Endothelial cell (in vitro differentiated cells): Measurements from ENCODE around the gene GTF3A. TPM values are rescaled to one million over a fixed set of nuclear protein-coding genes. Genes with fewer than 3 reads are reported as not detected.

ENCODE experiments used
- DNase-seq: peaks from one replicate; pipeline ENCODE4 v3.0.0; 2021; ENCODE audit warnings: low spot score
- H3K27ac Mint-ChIP-seq: one replicate; pipeline ENCODE4 v1.8.0; 2021; ENCODE audit warnings: mixed read lengths, inconsistent platforms; ENCODE audit not compliant: unreplicated experiment
- H3K27me3 Mint-ChIP-seq: one replicate; pipeline ENCODE4 v1.8.0; 2021; ENCODE audit warnings: mild to moderate bottlenecking, moderate library complexity, mixed read lengths, inconsistent platforms; ENCODE audit not compliant: unreplicated experiment
- H3K36me3 Mint-ChIP-seq: one replicate; pipeline ENCODE4 v1.8.0; 2021; ENCODE audit warnings: mild to moderate bottlenecking, low read depth, mixed read lengths, inconsistent platforms; ENCODE audit not compliant: unreplicated experiment
- H3K4me1 Mint-ChIP-seq: one replicate; pipeline ENCODE4 v1.8.0; 2021; ENCODE audit warnings: mild to moderate bottlenecking, mixed read lengths, inconsistent platforms; ENCODE audit not compliant: unreplicated experiment
- H3K4me3 Mint-ChIP-seq: one replicate; pipeline ENCODE4 v1.8.0; 2021; ENCODE audit warnings: mild to moderate bottlenecking, mixed read lengths, inconsistent platforms; ENCODE audit not compliant: unreplicated experiment
- H3K9me3 Mint-ChIP-seq: one replicate; pipeline ENCODE4 v1.8.0; 2021; ENCODE audit warnings: mixed read lengths, inconsistent platforms; ENCODE audit not compliant: unreplicated experiment
- total RNA-seq: library from RNA; stranded (reverse); fragmentation: NEBNext Ultra II Directional; extraction: Animal tissue kit (Norgen Biotek cat#: 25700); gene quantifications from one replicate; pipeline ENCODE4 v1.2.1, GENCODE V29; 2021; ENCODE audit not compliant: unreplicated experiment
- TF ChIP-seq, protein P1 (sequence below): fragments of 200-600 bp; sonication (generic); IDR thresholded peaks from one replicate; pipeline ENCODE4 v1.5.0; 2021; ENCODE audit warnings: antibody characterized with exemption; ENCODE audit not compliant: unreplicated experiment

The GTF3A gene
- total RNA-seq, 1 donor from 2014 or later = 73.6 TPM

- Mint-ChIP-seq H3K27me3 (no peaks in the 10 kb centered on the region), H3K9me3 (no peaks in the 10 kb centered on the region), H3K27ac (no peak overlapping the region), H3K36me3 (no peaks in the 10 kb centered on the region), H3K4me1 (peaks cover 6% of the 10 kb centered on the region), H3K4me3 (no peak overlapping the region)
- DNase-seq = no peak
- TF ChIP-seq, protein P1, sequence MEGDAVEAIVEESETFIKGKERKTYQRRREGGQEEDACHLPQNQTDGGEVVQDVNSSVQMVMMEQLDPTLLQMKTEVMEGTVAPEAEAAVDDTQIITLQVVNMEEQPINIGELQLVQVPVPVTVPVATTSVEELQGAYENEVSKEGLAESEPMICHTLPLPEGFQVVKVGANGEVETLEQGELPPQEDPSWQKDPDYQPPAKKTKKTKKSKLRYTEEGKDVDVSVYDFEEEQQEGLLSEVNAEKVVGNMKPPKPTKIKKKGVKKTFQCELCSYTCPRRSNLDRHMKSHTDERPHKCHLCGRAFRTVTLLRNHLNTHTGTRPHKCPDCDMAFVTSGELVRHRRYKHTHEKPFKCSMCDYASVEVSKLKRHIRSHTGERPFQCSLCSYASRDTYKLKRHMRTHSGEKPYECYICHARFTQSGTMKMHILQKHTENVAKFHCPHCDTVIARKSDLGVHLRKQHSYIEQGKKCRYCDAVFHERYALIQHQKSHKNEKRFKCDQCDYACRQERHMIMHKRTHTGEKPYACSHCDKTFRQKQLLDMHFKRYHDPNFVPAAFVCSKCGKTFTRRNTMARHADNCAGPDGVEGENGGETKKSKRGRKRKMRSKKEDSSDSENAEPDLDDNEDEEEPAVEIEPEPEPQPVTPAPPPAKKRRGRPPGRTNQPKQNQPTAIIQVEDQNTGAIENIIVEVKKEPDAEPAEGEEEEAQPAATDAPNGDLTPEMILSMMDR = no peak
Observed at GRCh38 chr13:27472941-27473340, 48.5 kb downstream of the GTF3A start.

- Mint-ChIP-seq H3K36me3 (no peaks in the 10 kb centered on the region), H3K9me3 (no peaks in the 10 kb centered on the region), H3K4me1 (peaks cover 6% of the 10 kb centered on the region), H3K27ac (no peak overlapping the region), H3K4me3 (no peak overlapping the region), H3K27me3 (no peaks in the 10 kb centered on the region)
- TF ChIP-seq, protein P1 = no peak
- DNase-seq = no peak
Observed at GRCh38 chr13:27474751-27475268, 50.4 kb downstream of the GTF3A start.

GRCh38 chr13:27476943-27477703 lies 52.7 kb downstream of the GTF3A start:
- TF ChIP-seq, protein P1 = no peak
- H3K4me1 Mint-ChIP-seq = peaks cover 6% of the 10 kb centered on the region
- no peaks in the 10 kb centered on the region for H3K36me3 Mint-ChIP-seq
- H3K27me3 Mint-ChIP-seq = no peaks in the 10 kb centered on the region
- H3K4me3 Mint-ChIP-seq = no peak overlapping the region
- H3K9me3 Mint-ChIP-seq = no peaks in the 10 kb centered on the region
- DNase-seq = no peak
- no peak overlapping the region for H3K27ac Mint-ChIP-seq

GRCh38 chr13:27481766-27482165 lies 57.3 kb downstream of the GTF3A start:
- Mint-ChIP-seq H3K36me3 (no peaks in the 10 kb centered on the region), H3K27ac (no peak overlapping the region), H3K9me3 (no peaks in the 10 kb centered on the region), H3K4me3 (no peak overlapping the region), H3K27me3 (no peaks in the 10 kb centered on the region), H3K4me1 (peaks cover 6% of the 10 kb centered on the region)
- TF ChIP-seq, protein P1 = peak; percentile 81
- DNase-seq = peak; percentile 82

DNA sequence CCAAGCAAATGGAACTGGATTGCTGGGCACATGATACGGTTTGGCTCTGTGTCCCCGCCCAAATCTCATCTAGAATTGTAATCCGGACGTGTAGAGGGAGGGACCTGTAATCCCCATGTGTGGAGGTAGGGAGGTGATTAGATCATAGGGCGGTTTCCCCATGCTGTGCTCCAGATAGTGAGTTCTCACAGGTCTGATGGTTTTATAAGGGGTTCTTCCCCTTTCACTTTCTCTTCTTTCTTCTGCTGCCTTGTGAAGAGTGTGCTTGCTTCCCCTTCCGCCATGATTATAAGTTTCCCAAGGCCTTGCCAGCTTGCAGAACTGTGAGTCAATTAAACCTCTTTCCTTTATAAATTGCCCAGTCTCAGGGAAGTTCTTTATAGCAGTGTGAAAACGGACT lies 58.6 kb downstream of the GTF3A start:
- H3K36me3 Mint-ChIP-seq = no peaks in the 10 kb centered on the region
- H3K27ac Mint-ChIP-seq = no peak overlapping the region
- no peak for DNase-seq
- no peaks in the 10 kb centered on the region for H3K27me3 Mint-ChIP-seq
- H3K9me3 Mint-ChIP-seq = no peaks in the 10 kb centered on the region
- no peak overlapping the region for H3K4me3 Mint-ChIP-seq
- TF ChIP-seq, protein P1 = no peak
- no peaks in the 10 kb centered on the region for H3K4me1 Mint-ChIP-seq
